ENCODE measurements around the gene SLC16A7. TPM values are rescaled to one million over a fixed set of nuclear protein-coding genes. Genes with fewer than 3 reads are reported as not detected.
A peak's percentile ranks its signal among the peaks of the same experiment; 100 is the strongest.

SLC16A7 gene
- total RNA-seq, 6 experiments from 2014 or later: 11.3 to 25.1 (median 20.5) TPM

GRCh38 chr12:59695379-59695778 lies 99.5 kb downstream of the SLC16A7 start:
- Histone ChIP-seq H3K27me3 (no peaks in the 10 kb centered on the region), H3K27ac (no peak overlapping the region), H3K36me3 (no peaks in the 10 kb centered on the region), H3K4me3 (no peak overlapping the region), H3K4me1 (peaks cover 0 to 13% (median 2%) of the 10 kb centered on the region in 4 donors), H3K9me3 (no peaks in the 10 kb centered on the region)
- 17% methylated on average over 1 of the region's 1 CpG for WGBS (ENCODE audit: insufficient coverage, low coverage, low lambda C conversion rate, missing lambda C conversion rate)
- TF ChIP-seq POLR2A (IDR thresholded peaks at IDR 0.05): no peak
- no peak for TF ChIP-seq CTCF (IDR thresholded peaks at IDR 0.05)
- DNase-seq: no peak
- ATAC-seq: peak in 1 of 4 donors; percentile 15
- intact Hi-C loops (cut with DNase I): no loop called here

- H3K4me1 ChIP-seq: peaks cover 0 to 13% (median 2%) of the 10 kb centered on the region in 4 donors
- TF ChIP-seq POLR2A (IDR thresholded peaks at IDR 0.05): no peak
- no peak for TF ChIP-seq CTCF (IDR thresholded peaks at IDR 0.05)
- no peak for DNase-seq
- peak in 3 of 4 donors; percentile 50 to 79 (median 74) for ATAC-seq
- no peaks in the 10 kb centered on the region for H3K9me3 ChIP-seq
- no peaks in the 10 kb centered on the region for H3K27me3 ChIP-seq
- intact Hi-C loops (cut with DNase I): no loop called here
- H3K36me3 ChIP-seq: no peaks in the 10 kb centered on the region
- WGBS (ENCODE audit: insufficient coverage, low coverage, low lambda C conversion rate, missing lambda C conversion rate): 54% methylated on average over 4 of the region's 4 CpGs
- no peak overlapping the region for H3K27ac ChIP-seq
- H3K4me3 ChIP-seq: no peak overlapping the region
Observed at GRCh38 chr12:59698600-59698999, 102.8 kb downstream of the SLC16A7 start.

- 5% methylated on average over 2 of the region's 2 CpGs for WGBS (ENCODE audit: insufficient coverage, low coverage, low lambda C conversion rate, missing lambda C conversion rate)
- DNase-seq (no peak), ATAC-seq (peak; percentile 72 to 89 (median 86))
- no peaks in the 10 kb centered on the region for H3K9me3 ChIP-seq
- H3K4me1 ChIP-seq: peaks cover 0 to 13% (median 2%) of the 10 kb centered on the region in 4 donors
- intact Hi-C loops (cut with DNase I): no loop called here
- TF ChIP-seq POLR2A (IDR thresholded peaks at IDR 0.05): no peak
- no peak for TF ChIP-seq CTCF (IDR thresholded peaks at IDR 0.05)
- H3K27me3 ChIP-seq: no peaks in the 10 kb centered on the region
- no peaks in the 10 kb centered on the region for H3K36me3 ChIP-seq
- H3K4me3 ChIP-seq: peak overlapping the region in 1 of 3 donors; percentile 22
- peak overlapping the region in 1 of 3 donors; percentile 73 for H3K27ac ChIP-seq
Observed at GRCh38 chr12:59699421-59700152, 103.8 kb downstream of the SLC16A7 start.

GRCh38 chr12:59700153-59700450 lies 104.3 kb downstream of the SLC16A7 start:
- Histone ChIP-seq H3K4me3 (peak overlapping the region in 1 of 3 donors; percentile 22), H3K36me3 (no peaks in the 10 kb centered on the region), H3K4me1 (peaks cover 0 to 13% (median 2%) of the 10 kb centered on the region in 4 donors), H3K9me3 (no peaks in the 10 kb centered on the region), H3K27ac (peak overlapping the region in 1 of 3 donors; percentile 73), H3K27me3 (no peaks in the 10 kb centered on the region)
- ATAC-seq (peak; percentile 44 to 75 (median 52)), DNase-seq (no peak)
- intact Hi-C loops (cut with DNase I): no loop called here
- TF ChIP-seq POLR2A (IDR thresholded peaks at IDR 0.05): no peak
- no peak for TF ChIP-seq CTCF (IDR thresholded peaks at IDR 0.05)
- 29% methylated on average over 1 of the region's 1 CpG for WGBS (ENCODE audit: insufficient coverage, low coverage, low lambda C conversion rate, missing lambda C conversion rate)
